SIG-M5 (cell line): ENCODE results near the gene ARMC3.

Source experiments
- DNase-seq: peaks from one replicate; lab custom pipeline; 2025; lab: John Stamatoyannopoulos, UW

ARMC3 gene

GRCh38 chr10:23079700-23080099 is 151.8 kb downstream of the ARMC3 start:
- no peak for DNase-seq

- DNase-seq = no peak
These were observed 152.4 kb downstream of the ARMC3 start for GRCh38 chr10:23080262-23080661.

- no peak for DNase-seq
These were observed 153.4 kb downstream of the ARMC3 start for GRCh38 chr10:23081221-23081750.

GRCh38 chr10:23081891-23082290 is 154.0 kb downstream of the ARMC3 start:
- DNase-seq = no peak
